Astrocyte of the spinal cord (primary cell): Measurements from ENCODE around the gene SUCLG2.

Source experiments
- DNase-seq: peaks from one replicate; pipeline ENCODE4 v3.0.0; 2011; ENCODE audit warnings: low read depth, low spot score
- H3K4me3 ChIP-seq: 2 replicates; pipeline ENCODE4 v1.5.1; 2011; ENCODE audit warnings: low read depth, mild to moderate bottlenecking, low read length, moderate library complexity
- in situ Hi-C: cut with HindIII; loops from 2 replicates; pipeline ENCODE4 v1.10.0; 2017; ENCODE audit warnings: low sequenced_read_pairs
- TF ChIP-seq, protein P1 (sequence below): IDR thresholded peaks from 2 replicates; pipeline ENCODE4 v1.5.1; 2012; ENCODE audit warnings: low read depth, mild to moderate bottlenecking, low read length, inconsistent platforms

SUCLG2 gene

GRCh38 chr3:67564973-67565372, 89.4 kb downstream of the SUCLG2 start:
- in situ Hi-C loops = no loop called here
- no peak overlapping the region for H3K4me3 ChIP-seq
- no peak for DNase-seq
- TF ChIP-seq, protein P1, sequence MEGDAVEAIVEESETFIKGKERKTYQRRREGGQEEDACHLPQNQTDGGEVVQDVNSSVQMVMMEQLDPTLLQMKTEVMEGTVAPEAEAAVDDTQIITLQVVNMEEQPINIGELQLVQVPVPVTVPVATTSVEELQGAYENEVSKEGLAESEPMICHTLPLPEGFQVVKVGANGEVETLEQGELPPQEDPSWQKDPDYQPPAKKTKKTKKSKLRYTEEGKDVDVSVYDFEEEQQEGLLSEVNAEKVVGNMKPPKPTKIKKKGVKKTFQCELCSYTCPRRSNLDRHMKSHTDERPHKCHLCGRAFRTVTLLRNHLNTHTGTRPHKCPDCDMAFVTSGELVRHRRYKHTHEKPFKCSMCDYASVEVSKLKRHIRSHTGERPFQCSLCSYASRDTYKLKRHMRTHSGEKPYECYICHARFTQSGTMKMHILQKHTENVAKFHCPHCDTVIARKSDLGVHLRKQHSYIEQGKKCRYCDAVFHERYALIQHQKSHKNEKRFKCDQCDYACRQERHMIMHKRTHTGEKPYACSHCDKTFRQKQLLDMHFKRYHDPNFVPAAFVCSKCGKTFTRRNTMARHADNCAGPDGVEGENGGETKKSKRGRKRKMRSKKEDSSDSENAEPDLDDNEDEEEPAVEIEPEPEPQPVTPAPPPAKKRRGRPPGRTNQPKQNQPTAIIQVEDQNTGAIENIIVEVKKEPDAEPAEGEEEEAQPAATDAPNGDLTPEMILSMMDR = no peak

DNA sequence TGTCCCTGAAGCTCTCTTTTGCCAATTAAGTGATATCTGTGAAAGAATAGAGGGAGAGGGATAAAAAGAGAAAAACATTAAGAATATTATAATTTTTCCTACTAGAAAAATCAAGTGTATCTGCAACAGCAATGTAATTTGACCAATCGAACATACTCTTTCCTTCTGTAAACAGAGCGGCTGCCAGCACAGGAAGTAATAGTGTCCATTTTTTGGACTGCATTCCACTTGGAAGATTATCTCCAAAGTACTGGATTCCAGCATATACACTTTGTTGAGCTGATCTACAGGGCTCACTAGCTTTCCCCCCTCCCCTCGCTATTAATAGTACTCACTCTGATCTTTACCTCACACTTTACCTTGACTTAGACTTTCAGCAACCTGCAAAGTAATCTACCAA, 90.4 kb downstream of the SUCLG2 start:
- DNase-seq = no peak
- in situ Hi-C loops = no loop called here
- TF ChIP-seq, protein P1 = no peak
- H3K4me3 ChIP-seq = no peak overlapping the region

GRCh38 chr3:67561667-67562394, 92.6 kb downstream of the SUCLG2 start:
- DNase-seq = no peak
- no peak overlapping the region for H3K4me3 ChIP-seq
- in situ Hi-C loops = no loop called here
- TF ChIP-seq, protein P1 = no peak

DNA sequence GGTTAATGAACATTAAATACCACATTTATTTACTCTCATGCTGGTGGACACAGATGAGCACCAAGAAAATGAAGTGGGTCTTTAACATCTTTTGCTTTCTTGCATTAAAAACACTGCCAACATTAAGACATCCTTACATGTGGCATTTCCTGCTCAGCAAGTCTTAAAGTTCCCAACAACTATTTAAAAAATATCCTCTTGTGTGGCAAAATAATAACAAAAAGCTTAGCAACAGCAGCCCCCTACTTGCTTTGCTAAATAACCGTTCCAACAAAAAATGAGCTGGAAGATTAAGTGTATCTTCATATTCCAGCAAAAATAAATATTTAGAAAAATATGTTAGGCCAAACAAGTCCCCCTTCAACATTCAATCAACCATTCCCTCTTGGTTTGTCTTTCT, 93.1 kb downstream of the SUCLG2 start:
- in situ Hi-C loops = no loop called here
- no peak for DNase-seq
- TF ChIP-seq, protein P1 = no peak

GRCh38 chr3:67559029-67559605, 95.3 kb downstream of the SUCLG2 start:
- in situ Hi-C loops = no loop called here

More for the DNA sequence above, 93.1 kb downstream of the SUCLG2 start:
- no peak overlapping the region for H3K4me3 ChIP-seq

GRCh38 chr3:67558426-67558825, 96.0 kb downstream of the SUCLG2 start:
- DNase-seq = peak; percentile 22
- H3K4me3 ChIP-seq = no peak overlapping the region
- in situ Hi-C loops = no loop called here
- TF ChIP-seq, protein P1 = no peak

More at GRCh38 chr3:67559029-67559605, 95.3 kb downstream of the SUCLG2 start:
- no peak overlapping the region for H3K4me3 ChIP-seq
- TF ChIP-seq, protein P1 = no peak
- no peak for DNase-seq
